ENCODE results near the gene AGXT.

AGXT gene

DNA sequence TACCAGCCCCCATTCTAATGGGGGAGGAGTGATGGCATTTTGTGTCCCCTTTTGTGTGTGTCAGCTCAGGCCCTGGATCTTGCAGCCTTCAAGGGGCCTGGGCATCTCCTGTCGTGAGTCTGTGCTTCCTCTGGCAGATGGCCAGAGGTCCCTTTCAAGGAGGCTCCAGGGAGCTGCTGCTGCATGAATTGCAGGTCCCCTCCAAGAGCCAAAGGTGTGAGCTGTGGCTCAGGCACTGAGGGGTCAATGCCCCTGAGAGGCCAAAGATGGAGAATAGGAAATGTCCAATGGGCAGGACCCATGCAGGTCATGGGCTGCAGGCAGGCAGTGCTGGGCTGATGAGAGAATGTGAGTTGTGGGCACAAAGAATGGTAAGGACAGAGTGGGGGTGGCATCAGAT is 16.9 kb downstream of the AGXT start:
- DNase-seq (ENCODE audit: low read depth in 2 of 2), result no peak

DNA sequence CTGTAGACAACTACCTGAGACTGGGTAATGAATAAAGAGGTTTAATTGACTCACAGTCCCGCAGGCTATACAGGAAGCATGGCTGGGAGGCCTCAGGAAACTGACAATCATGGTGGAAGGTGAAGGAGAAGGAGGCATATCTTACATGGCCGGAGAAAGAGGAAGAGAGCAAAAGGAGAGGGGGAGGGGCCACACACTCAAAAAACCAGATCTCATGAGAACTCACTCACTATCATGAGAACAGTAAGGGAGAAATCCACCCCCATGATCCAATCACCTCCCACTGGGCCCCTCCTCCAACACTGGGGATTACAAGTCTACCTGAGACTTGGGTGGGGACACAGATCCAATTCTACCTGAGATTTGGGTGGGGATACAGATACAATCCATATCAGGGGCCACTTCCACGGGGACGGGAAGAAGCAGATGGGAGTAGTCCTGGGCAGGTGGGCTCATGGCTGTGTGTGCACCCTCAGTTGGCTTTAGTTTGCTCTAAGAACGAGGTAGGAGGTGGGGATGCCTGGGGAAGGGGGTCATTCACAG is 17.5 kb downstream of the AGXT start:
- no peak for DNase-seq (ENCODE audit: low read depth in 2 of 2)

DNA sequence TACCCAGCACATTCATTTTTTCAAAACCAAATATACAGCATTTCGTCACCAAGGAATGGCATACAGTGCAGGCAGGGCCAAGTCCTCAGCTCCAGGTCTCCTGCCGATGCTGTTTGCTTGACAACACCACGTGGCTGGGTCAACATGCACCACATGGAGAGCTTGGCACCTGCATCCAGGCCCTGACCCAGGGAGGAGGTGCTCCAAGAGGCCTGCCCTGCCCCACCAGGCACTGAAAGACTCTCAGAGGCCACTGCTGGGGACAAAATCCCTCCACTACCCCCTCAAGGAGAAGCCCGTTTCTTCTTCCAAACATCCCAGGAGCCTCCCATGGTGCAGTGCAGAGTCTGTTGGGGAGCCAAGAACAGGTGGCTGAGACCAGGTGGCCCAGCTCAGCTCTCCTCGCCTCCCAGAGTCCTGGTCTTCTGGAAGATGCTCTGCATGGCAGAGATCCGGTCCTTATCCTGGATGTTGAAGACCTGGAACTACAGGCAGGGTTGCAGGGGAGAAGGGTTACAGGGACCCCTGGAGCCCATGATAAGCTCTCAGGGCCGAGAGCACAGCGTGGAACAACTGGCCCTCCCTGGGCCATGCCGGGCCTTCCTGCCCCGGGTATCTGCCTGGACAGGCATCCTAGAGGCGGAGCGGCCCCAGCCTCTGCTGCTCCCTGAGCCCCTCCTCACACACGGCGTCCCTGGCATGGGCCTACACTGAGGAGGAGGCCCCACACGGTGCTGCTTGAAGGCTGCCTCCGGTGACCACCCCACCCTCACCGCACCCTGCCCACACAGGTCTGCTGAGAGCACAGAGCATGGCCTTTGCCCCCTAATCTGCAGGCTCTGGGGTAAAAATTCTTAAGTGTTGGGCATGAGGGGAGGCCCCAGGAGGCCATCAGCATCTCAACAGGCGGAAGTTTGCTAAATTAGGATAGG is 18.3 kb downstream of the AGXT start:
- no peak for DNase-seq (ENCODE audit: low read depth in 2 of 2)

DNA sequence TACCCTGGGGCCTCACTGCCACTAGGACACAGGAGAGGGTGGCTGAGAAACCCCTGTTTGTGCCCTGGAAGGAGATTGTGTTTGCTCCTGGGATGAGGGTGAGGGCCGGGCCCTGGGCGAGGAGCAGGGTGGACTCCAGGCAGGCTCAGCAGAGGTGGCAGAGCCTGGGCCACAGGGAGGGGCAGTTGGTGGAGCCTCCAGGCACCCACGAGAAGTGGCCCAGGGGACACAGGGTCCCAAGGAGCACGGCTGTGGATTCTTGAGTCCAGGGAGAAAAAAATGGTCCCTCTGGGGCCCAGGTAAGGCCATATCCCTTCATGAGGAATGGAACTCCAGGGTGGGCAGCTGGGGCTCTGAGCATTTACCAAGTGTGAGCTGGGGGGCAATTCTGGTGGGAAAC is 19.0 kb downstream of the AGXT start:
- no peak for DNase-seq (ENCODE audit: low read depth in 2 of 2)

DNA sequence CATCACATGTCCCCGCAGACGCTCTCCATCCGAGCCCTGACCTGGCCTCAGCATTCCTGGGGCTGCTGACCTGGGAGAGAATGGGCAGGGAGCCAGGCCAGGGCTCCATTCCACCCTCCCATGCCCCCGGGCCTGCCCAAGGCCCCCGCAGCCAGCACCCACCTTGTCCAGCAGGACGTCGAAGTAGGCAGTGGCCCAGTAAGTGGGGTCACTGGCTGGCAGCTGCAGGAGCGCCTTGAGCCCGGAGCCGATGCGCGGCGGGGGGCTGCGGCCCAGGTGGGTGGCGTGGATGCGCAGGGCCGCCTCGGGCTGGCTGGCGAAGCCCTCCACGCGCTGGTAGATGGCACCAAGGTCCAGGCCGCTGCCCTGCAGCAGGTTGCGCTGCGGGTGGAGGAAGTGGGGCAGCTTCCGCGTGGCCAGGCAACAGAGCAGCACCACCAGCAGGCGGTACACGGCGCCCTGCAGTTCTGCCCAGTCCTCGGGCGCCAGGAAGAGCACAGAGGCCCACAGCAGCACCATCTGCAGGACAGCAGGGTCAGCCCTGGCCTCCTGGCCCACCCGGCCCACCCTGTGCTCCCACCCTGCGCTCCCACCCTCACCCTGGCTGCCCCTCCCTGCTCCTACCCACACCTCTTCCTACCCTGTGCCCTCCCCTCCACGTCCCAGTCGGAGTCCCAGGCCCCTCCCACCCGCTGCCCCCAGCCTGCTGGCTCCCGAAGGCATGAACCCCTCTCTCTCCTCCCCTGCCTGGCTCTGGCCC is 19.7 kb downstream of the AGXT start:
- no peak for DNase-seq (ENCODE audit: low read depth in 2 of 2)

DNA sequence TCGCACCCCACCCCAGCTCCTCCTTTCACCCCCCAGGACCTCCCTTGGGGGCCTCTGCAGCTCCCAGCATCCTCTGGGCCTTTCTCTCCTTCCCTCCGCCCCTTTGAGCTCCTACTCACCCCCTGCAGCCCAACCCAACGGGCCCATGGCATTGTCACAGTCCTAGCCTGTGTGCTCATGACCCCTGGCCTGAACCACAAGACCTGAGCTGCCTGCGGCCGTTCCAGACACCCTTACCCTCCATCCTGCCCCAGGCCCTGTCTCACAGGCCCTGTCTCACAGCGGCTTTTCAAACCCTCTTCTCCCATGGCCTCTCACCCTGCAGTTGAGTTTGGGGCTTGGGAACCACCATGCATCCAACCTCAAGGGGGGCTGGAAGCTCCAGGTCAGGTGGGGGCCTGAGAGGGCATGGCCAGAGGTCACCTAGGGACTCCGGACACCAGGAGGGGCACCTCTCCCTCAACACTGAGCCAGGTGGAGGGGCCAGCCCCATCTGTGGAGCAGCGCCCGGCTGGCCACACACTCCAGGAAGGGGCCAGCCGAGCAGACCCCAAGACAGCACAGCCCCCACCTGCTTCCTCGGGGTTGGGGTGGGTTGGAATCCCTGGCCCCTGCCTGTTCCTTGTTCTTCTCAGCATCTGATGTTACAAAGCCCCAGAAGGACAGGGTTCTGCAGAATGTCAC is 20.4 kb downstream of the AGXT start:
- DNase-seq (ENCODE audit: low read depth in 2 of 2), result no peak

DNA sequence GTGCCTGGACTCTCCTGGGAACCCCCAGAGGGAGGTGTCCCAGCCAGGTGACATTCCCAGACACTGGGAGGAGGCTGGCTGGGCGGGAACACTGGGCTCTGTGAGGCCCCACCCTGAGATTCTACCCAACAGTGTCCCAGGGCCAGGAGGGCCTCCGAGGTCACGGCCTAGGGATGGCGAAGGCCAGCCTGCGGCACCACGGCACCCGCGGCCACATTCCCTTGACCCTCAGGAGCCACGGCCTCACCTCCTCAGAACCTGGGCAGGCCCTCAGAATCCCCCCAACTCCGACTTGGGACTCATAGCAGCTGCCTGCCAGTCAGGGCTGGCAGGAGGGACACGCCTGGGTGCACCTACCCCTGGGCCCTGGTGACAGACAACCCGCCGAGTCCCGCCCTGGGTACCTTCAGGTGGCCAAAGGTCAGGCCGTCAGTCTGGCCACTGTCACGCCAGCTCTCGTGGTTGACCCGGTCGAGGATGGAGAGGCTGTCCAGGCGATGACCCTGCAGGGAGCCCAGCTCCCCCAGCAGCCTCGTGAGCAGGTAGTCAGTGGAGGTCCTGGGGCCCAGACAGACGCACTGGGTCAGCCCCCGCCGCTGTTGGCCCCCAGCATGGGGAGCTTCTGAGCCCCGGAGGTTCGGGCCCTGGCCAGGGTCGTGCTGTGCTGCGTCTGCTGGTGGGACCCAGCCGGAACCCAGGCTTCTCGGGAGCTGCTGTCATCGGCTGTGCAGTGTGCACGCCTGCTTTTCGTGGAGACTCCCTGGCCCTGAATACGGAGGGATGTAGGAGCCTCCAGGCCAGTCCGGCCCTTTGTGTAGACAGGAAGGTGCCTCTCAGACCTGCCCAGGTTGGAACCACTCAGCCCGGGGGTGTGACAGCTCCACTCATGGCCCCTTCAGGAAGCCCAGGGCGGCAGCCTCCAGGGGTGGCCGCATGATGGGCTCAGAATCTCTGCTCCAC is 21.3 kb downstream of the AGXT start:
- DNase-seq (ENCODE audit: low read depth in 2 of 2), result no peak

DNA sequence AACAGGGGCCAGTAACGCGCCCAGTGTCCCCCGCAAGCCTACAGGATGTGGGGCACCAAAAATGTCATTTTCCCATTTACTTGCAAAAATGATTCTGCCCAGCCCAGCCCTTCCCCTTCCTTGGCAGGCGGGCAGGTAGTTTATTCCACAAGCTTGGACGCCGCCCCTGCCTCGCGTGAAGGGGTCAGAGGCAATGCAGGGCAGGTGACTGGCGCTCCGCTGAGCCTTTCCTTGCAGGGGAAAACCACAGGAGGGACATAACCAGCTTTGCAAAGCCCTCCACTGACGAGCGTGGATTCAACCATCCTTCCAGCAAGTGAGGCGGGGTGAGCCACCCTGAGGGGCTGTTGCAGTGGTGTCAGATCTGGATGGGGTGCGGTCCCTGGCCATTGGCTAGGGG is 22.1 kb downstream of the AGXT start:
- DNase-seq (ENCODE audit: low read depth in 2 of 2), result no peak

DNA sequence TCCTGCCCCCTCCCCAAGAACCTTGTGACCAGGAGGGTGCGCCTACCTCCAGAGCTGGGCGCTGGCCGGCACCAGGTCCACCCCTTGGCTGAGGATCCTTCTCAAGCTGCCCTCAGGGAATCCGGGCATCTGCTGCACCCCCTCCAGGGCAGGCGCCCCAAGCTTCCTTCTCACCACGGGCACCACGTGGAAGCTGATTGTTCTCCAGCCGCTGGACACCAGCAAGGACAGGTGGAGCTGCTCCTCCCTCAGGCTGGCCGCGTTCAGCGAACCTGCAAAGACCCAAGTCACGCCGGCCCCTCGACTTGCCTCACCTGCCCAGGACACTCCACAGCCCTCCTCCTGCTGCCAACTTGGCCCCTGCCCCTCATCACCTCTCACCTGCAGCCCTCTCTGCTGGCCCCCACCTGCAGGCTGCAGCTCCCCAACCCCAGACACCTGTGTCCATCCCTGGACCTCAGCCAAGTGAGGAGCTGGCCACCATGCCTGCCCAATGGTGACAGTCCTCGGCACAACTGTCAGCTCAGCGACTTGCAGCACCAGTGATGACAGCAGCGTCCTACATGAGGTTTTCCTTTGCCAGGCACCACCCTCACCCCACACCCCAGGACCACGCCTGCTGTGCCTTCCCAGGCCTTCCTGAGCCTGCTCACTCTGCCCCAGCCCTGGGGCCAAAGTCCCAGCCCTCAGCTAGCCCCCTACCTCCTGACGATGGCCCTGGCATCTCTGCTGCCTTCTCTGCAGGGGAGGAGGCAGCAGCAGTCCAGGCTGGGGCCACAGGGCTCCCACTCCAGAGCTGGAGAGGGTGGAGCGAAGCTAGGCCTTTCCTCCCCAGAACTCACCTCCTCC is 23.1 kb downstream of the AGXT start:
- no peak for DNase-seq (ENCODE audit: low read depth in 2 of 2)

DNA sequence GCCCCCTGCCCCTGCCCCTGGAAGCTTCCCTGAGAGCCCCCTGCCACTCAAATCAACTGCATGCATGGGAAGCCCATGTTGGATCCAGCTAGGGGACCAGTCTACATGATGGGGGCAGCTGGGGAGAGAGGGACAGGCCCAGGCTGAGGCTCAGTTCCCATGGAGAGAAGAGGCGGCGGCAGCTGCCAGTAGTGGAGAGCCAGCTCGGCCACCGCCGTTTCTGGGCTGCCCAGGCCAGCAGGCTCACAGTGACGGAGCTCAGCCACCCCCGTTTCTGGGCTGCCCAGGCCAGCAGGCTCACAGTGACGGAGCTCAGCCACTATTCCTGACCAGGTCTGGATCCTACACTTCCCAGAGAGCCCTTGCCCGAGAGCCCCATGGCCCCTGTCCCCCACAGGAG is 23.7 kb downstream of the AGXT start:
- no peak for DNase-seq (ENCODE audit: low read depth in 2 of 2)

DNA sequence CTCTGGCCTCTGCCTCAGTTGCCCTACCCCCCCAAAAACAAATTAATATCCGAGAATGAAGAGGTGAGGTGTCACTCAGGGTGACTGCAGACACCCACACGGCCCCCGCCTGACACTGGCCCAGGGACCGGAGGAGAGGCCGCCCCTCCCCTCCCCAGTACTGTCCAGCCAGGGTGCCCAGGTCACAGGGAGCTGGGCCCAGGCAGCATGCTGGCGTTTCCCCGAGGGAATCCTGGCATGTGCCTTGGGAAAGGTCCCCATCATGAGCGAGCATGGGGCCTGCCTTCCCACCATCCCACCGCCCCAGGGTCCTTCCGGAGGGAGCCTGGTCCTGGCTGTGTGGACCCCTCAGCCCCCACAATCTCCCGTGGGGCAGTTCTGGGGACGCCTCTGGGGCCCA is 24.3 kb downstream of the AGXT start:
- DNase-seq (ENCODE audit: low read depth in 2 of 2), result no peak

DNA sequence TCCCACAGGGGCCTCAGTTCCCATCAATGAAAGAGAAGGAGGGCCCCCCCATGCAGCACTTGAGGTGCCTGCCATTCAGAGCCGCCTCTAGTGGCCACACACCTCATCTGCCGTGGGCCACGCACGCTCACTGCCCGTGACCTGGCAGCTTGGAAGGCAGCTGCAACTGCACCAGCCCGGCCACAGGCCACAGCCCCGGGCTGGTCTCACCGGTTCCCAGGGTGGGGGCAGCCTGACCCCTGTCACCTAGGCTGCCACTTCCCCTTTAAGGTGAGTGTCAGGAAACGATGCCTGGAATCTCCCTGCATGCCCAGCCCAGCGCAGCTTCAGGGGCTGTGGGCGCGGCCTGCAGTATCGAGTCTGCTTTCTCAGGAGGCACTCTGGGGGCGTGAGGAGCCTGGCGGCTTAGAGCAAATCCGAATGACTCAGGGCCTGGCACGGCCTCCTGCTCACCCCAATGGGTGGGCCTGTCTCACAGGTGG is 24.8 kb downstream of the AGXT start:
- peak in 1 of 2 donors; percentile 59 for DNase-seq (ENCODE audit: low read depth in 2 of 2)

DNA sequence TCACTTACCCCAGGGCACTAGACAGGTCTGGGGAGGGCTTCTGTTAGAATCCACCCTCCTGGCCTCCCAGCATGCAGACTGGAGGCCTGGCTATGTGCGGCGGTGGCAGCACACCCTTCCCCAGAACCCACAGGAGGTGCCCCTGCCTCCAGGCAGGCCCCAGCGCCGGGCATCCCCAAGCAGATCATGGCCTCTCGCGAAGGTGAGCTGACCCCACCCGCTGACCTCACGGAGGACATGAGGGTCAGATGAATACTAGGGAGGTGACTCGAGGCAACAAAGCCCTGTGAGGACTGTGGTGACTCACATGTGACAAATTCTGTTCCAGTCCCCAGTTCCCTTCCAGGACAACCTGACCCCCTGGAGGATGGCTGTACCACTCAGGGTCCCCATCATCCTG is 25.4 kb downstream of the AGXT start:
- DNase-seq (ENCODE audit: low read depth in 2 of 2), result no peak

DNA sequence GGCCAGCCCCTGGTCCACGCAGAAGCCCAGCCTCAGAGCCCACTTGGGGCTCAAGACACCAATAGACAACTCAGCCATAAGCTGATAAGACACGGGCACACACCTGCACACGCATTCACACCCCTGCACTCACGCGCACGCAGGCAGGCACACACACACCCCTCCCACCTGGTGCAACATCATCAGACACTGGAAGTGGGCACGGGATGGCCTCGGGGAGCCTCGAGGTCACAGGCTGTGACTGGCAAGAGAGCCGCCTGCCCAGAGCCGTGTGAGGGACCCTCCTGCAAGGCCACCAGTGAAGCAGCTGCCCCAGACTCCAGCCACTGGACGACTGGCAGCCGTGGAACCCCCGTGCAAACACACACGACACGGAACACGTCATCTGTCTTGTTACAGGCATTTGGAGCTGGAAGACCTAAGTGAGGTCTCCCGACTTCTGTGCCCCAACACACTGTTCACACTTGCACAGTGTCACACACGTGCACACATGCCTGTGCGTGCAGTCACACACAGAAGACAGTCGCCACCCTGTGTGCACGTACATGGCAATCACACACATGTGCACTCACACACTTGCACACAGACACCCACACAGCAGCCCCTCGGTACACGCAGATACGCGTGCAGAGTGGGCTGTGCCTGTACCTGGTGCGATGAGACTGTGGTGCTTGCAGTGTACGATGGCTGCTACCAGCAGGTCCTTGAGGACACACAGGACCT is 26.4 kb downstream of the AGXT start:
- DNase-seq (ENCODE audit: low read depth in 2 of 2), result no peak

DNA sequence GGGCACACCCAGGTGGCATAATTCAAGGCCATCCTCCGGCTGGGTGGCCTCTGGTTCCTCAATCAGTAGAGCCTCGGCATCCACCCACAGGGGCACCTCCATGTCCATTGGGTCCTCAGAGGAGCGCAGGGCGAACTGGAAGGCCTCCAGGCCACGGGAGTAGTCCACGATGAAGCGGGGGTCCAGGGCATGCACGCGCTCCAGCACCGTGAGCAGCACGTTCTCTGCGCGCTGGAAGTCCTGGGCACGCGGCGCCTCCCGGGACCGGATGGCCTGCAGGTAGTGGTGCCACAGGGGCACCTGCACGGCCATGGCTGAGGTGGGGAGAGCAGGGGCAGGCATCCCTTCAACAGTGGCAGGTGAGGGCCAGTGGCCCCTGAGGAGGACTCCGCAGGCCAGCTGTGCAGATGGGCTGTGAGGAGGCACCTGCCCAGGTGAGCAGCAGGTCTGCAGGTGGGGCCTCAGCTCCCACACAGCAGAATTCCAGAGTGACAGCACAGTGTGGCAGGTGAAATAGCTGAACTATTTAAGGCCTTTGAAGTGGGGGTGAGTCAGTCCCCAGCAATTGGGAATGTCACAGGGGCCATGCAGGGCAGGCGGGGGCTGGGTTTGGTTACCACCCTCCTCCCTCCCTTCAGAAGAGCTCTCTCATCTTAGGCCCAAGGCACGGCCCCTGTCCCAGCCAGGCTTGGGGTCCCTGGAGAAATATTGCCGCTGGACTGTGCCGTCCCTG is 27.2 kb downstream of the AGXT start, which contains the start of gene MAB21L4:
MAB21L4 (minus strand) TSS at position 501 of the 733 bp plus-strand sequence; CDS start at position 342, 159 bp downstream.
- DNase-seq (ENCODE audit: low read depth in 2 of 2), result no peak

DNA sequence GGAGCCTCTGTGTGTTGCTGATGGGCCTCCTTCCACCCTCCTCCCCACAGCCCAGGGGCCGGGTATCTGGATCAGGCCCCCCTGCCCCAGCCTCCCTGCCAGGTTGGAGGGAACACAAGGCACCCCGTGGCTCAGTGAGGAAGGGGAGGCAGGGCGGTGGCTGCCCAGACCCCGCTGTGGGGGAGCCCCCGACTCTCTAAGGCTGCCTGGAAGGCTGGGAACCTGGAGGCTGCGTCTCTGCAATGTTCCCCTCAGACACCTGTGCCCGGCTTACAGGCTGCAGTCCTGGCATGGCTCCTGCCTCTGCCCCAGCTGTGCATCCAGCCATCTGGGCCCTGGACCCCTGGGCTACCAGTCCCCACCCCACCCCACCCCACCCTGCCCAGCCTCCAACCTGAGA is 27.8 kb downstream of the AGXT start:
- DNase-seq (ENCODE audit: low read depth in 2 of 2), result no peak

DNA sequence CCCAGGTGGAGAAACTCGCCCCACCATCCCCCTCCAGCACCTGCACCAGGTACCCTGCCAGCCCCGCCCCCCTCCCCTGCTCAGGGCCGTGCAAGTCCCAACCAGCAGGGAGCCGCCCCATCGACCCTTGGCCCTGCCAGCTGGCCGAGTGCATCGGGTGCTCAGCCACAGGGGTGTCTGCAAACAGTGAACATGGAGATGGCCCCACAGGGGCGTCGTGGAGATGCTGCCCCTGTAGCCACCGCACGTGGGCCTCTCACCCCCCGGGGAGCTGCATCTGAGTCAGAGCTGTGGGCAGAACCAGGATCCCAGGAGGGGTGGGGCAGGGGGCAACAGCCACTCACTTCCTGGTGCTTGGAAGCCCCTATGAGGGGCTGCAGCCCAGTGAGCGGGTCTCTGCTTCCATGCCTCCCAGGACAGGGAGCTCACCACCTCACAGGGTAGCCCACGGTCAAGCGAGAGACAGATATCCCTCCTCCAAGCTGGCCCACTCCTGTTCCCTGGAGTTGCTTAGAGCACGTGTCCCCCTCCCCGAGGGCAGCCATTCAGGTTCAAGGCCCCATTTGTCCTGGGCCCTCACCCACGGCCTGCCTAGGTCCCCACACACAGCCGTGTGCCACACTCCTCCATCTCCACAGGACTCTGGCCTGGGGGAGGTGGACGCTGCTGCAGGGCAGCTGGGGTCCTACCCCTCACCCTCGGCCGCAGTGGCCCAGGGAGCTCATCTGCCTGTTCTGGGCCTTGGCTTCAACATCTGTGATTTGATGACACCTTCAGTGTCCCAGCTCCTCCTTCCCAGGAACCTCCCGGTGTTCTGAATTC is 28.5 kb downstream of the AGXT start:
- no peak for DNase-seq (ENCODE audit: low read depth in 2 of 2)

All from stimulated activated CD4-positive, alpha-beta T cell treated with anti-CD3 and anti-CD28 coated beads, Interleukin-1b, Interleukin-23, amount 100 ng/mL, for 4 hours (primary cell).